H9 (cell line): ENCODE measurements around the gene NHERF1. TPM values are rescaled to one million over a fixed set of nuclear protein-coding genes. Genes with fewer than 3 reads are reported as not detected.

Experiments
- DNase-seq: peaks from one replicate; pipeline ENCODE4 v3.0.0-alpha.2; 2017
- H2AFZ ChIP-seq: one replicate; pipeline ENCODE4 v1.6.1; 2013; ENCODE audit warnings: mild to moderate bottlenecking, low read length, control low read depth, moderate library complexity
- H2AK5ac ChIP-seq: 2 replicates; pipeline ENCODE4 v1.6.1; 2013; ENCODE audit warnings: low read length, control low read depth, mixed read lengths; ENCODE audit not compliant: insufficient read length
- H2BK120ac ChIP-seq: one replicate; pipeline ENCODE4 v1.6.1; 2013; ENCODE audit warnings: low read depth, mild to moderate bottlenecking, low read length, control low read depth, inconsistent platforms; ENCODE audit not compliant: poor library complexity, severe bottlenecking
- H2BK12ac ChIP-seq: 2 replicates; pipeline ENCODE4 v1.6.1; 2013; ENCODE audit warnings: low read length, control low read depth, mixed read lengths, low read depth; ENCODE audit not compliant: insufficient read length
- H2BK15ac ChIP-seq: 2 replicates; pipeline ENCODE4 v1.6.1; 2013; ENCODE audit warnings: low read depth, low read length, control low read depth
- H2BK20ac ChIP-seq: one replicate; pipeline ENCODE4 v1.6.1; 2013; ENCODE audit warnings: low read depth, mild to moderate bottlenecking, low read length, control low read depth, inconsistent platforms; ENCODE audit not compliant: poor library complexity, severe bottlenecking
- H2BK5ac ChIP-seq: 2 replicates; pipeline ENCODE4 v1.6.1; 2013; ENCODE audit warnings: low read length, control low read depth, mixed read lengths; ENCODE audit not compliant: insufficient read length
- H3K14ac ChIP-seq: 2 replicates; pipeline ENCODE4 v1.6.1; 2013; ENCODE audit warnings: low read length, control low read depth; ENCODE audit not compliant: insufficient read depth
- H3K18ac ChIP-seq: 2 replicates; pipeline ENCODE4 v1.6.1; 2013; ENCODE audit warnings: low read depth, mild to moderate bottlenecking, mixed read lengths, low read length, control low read depth; ENCODE audit not compliant: insufficient read length
- H3K23ac ChIP-seq: 2 replicates; pipeline ENCODE4 v1.6.1; 2013; ENCODE audit warnings: low read length, control low read depth, mixed read lengths, low read depth; ENCODE audit not compliant: insufficient read length
- H3K23me2 ChIP-seq: 2 replicates; pipeline ENCODE4 v1.6.1; 2013; ENCODE audit warnings: low read depth, mild to moderate bottlenecking, mixed read lengths, low read length, control low read depth; ENCODE audit not compliant: insufficient read length, poor library complexity, severe bottlenecking
- H3K27ac ChIP-seq: 2 replicates; pipeline ENCODE4 v1.5.1; 2013; ENCODE audit warnings: low read length, control low read depth, mixed read lengths, low read depth; ENCODE audit not compliant: insufficient read length
- H3K27me3 ChIP-seq: 2 replicates; pipeline ENCODE4 v1.6.1; 2013; ENCODE audit warnings: low read length, control low read depth, inconsistent platforms; ENCODE audit not compliant: insufficient read depth
- H3K4ac ChIP-seq: 2 replicates; pipeline ENCODE4 v1.6.1; 2013; ENCODE audit warnings: low read depth, mild to moderate bottlenecking, control low read depth, inconsistent platforms, low read length, moderate library complexity
- H3K4me1 ChIP-seq: 2 replicates; pipeline ENCODE4 v1.6.1; 2013; ENCODE audit warnings: low read length, control low read depth, inconsistent platforms; ENCODE audit not compliant: insufficient read depth
- H3K4me2 ChIP-seq: 2 replicates; pipeline ENCODE4 v1.6.1; 2013; ENCODE audit warnings: low read length, control low read depth, mixed read lengths; ENCODE audit not compliant: insufficient read length, insufficient read depth
- H3K56ac ChIP-seq: 2 replicates; pipeline ENCODE4 v1.6.1; 2013; ENCODE audit warnings: low read depth, mild to moderate bottlenecking, mixed read lengths, low read length, control low read depth; ENCODE audit not compliant: insufficient read length
- H3K79me1 ChIP-seq: 2 replicates; pipeline ENCODE4 v1.6.1; 2013; ENCODE audit warnings: low read depth, mild to moderate bottlenecking, moderate library complexity, low read length, control low read depth, inconsistent platforms; ENCODE audit not compliant: insufficient read depth, poor library complexity, severe bottlenecking
- H3K79me2 ChIP-seq: 2 replicates; pipeline ENCODE4 v1.6.1; 2013; ENCODE audit warnings: low read length, control low read depth, inconsistent platforms; ENCODE audit not compliant: insufficient read depth
- H3K9ac ChIP-seq: 2 replicates; pipeline ENCODE4 v1.6.1; 2013; ENCODE audit warnings: low read length, control low read depth, mixed read lengths; ENCODE audit not compliant: insufficient read length; ENCODE audit errors: extremely low read depth
- H3K9me3 ChIP-seq: one replicate; pipeline ENCODE4 v1.6.1; 2013; ENCODE audit warnings: low read depth, low read length, inconsistent platforms; ENCODE audit not compliant: control insufficient read depth
- H3T11ph ChIP-seq: one replicate; pipeline ENCODE4 v1.6.1; 2013; ENCODE audit warnings: mild to moderate bottlenecking, low read length, control low read depth, inconsistent platforms
- H4K20me1 ChIP-seq: one replicate; pipeline ENCODE4 v1.6.1; 2013; ENCODE audit not compliant: control insufficient read depth, insufficient read length, insufficient read depth
- H4K5ac ChIP-seq: 2 replicates; pipeline ENCODE4 v1.6.1; 2013; ENCODE audit warnings: low read depth, mild to moderate bottlenecking, mixed read lengths, low read length, control low read depth; ENCODE audit not compliant: insufficient read length
- H4K8ac ChIP-seq: replicated peaks from 2 replicates; pipeline ENCODE4 v1.6.1; 2013; ENCODE audit warnings: low read length, control low read depth, mixed read lengths, low read depth; ENCODE audit not compliant: insufficient read length
- H4K91ac ChIP-seq: 2 replicates; pipeline ENCODE4 v1.6.1; 2013; ENCODE audit warnings: low read depth, mild to moderate bottlenecking, moderate library complexity, mixed read lengths, low read length, control low read depth; ENCODE audit not compliant: insufficient read length
- H3K27ac Mint-ChIP-seq, 3 experiments: 2 replicates in 2 of 3; 3 replicates in 1 of 3; pipeline ENCODE4 v1.8.0; 2020 to 2021; ENCODE audit warnings: mixed read lengths in 3 of 3, mild to moderate bottlenecking in 1 of 3, moderate library complexity in 1 of 3
- H3K27me3 Mint-ChIP-seq: 2 replicates; pipeline ENCODE4 v1.8.0; 2021; ENCODE audit warnings: low read depth, mild to moderate bottlenecking, moderate library complexity, mixed read lengths
- H3K36me3 Mint-ChIP-seq, 3 experiments: 2 replicates in 2 of 3; 3 replicates in 1 of 3; pipeline ENCODE4 v1.8.0; 2020 to 2021; ENCODE audit warnings: low read depth in 3 of 3, mixed read lengths in 3 of 3; ENCODE audit not compliant: insufficient read depth in 1 of 3
- H3K4me1 Mint-ChIP-seq, 2 experiments: 2 replicates each; pipeline ENCODE4 v1.8.0; 2020; ENCODE audit warnings: mixed read lengths in 2 of 2
- H3K4me3 Mint-ChIP-seq, 2 experiments: 2 replicates in 1 of 2; 3 replicates in 1 of 2; pipeline ENCODE4 v1.8.0; 2020 to 2021; ENCODE audit warnings: mild to moderate bottlenecking in 2 of 2, mixed read lengths in 2 of 2, moderate library complexity in 1 of 2
- H3K9me3 Mint-ChIP-seq, 2 experiments: 2 replicates in 1 of 2; 3 replicates in 1 of 2; pipeline ENCODE4 v1.8.0; 2020; ENCODE audit warnings: mild to moderate bottlenecking in 2 of 2, mixed read lengths in 2 of 2, moderate library complexity in 1 of 2
- CTCF ChIP-seq: fragments of 200-600 bp; sonication (generic); conservative IDR thresholded peaks from 3 replicates; pipeline ENCODE4 v1.8.0; 2021; ENCODE audit warnings: antibody characterized with exemption, mild to moderate bottlenecking
- WGBS: extraction: QIAGEN DNeasy Blood & Tissue Kit; methylation state at CpG from one replicate; pipeline ENCODE4 v1.1.7; 2013; ENCODE audit warnings: missing lambda C conversion rate, low lambda C conversion rate, mixed read lengths; ENCODE audit not compliant: insufficient read length; ENCODE audit errors: extremely low coverage; 5-methylcytosine and 5-hydroxymethylcytosine counted together
- total RNA-seq: library from RNA; stranded (reverse); gene quantifications from 2 replicates; pipeline ENCODE4 v1.2.1, GENCODE V29; 2021

The NHERF1 gene
- total RNA-seq, 1 experiment from 2014 or later: 74.4 TPM

GRCh38 chr17:74810699-74811485 lies 62.5 kb downstream of the NHERF1 start:
- no peak overlapping the region for H3K14ac ChIP-seq
- H3T11ph ChIP-seq: no peak overlapping the region
- no peaks in the 10 kb centered on the region for H3K79me2 ChIP-seq
- H4K8ac ChIP-seq: no peak overlapping the region
- H3K23me2 ChIP-seq: no peaks in the 10 kb centered on the region
- no peak for DNase-seq
- no peak overlapping the region for H2BK20ac ChIP-seq
- H3K9ac ChIP-seq: no peak overlapping the region
- no peak overlapping the region for H2BK120ac ChIP-seq
- H4K20me1 ChIP-seq: no peaks in the 10 kb centered on the region
- no peak overlapping the region for H2BK5ac ChIP-seq
- no peak for TF ChIP-seq CTCF
- peaks cover 5 to 7% of the 10 kb centered on the region in 2 experiments; a peak in 3 of 4 replicates for H3K4me1 Mint-ChIP-seq
- H2AK5ac ChIP-seq: no peak overlapping the region
- H3K56ac ChIP-seq: no peak overlapping the region
- no peak overlapping the region for H3K27ac ChIP-seq
- H3K36me3 Mint-ChIP-seq: peaks cover 0 to 11% (median 3%) of the 10 kb centered on the region in 3 experiments; a peak in 2 of 7 replicates
- H3K27me3 Mint-ChIP-seq: peaks cover 16% of the 10 kb centered on the region
- H3K27ac Mint-ChIP-seq: no peak overlapping the region
- H4K5ac ChIP-seq: no peak overlapping the region
- H2BK15ac ChIP-seq: no peak overlapping the region
- H3K79me1 ChIP-seq: no peaks in the 10 kb centered on the region
- no peaks in the 10 kb centered on the region for H3K9me3 ChIP-seq
- H4K91ac ChIP-seq: no peak overlapping the region
- no peak overlapping the region for H3K23ac ChIP-seq
- no peaks in the 10 kb centered on the region for H3K9me3 Mint-ChIP-seq
- H3K4me1 ChIP-seq: no peaks in the 10 kb centered on the region
- H3K4ac ChIP-seq: no peak overlapping the region
- no peak overlapping the region for H2BK12ac ChIP-seq
- no peak overlapping the region for H3K4me3 Mint-ChIP-seq
- no peak overlapping the region for H3K4me2 ChIP-seq
- no peak overlapping the region for H2AFZ ChIP-seq
- H3K18ac ChIP-seq: no peak overlapping the region
- no CpG with 5 or more reads among the region's 15 CpGs for WGBS
- H3K27me3 ChIP-seq: no peaks in the 10 kb centered on the region
